H1 (cell line): ENCODE results near the gene ARID2. TPM values are rescaled to one million over a fixed set of nuclear protein-coding genes. Genes with fewer than 3 reads are reported as not detected.

Experiments
- CHD2 ChIP-seq: IDR thresholded peaks from 2 replicates; pipeline ENCODE4 v1.6.1; 2012; ENCODE audit warnings: low read length, improper control_type of control experiment
- GABPA ChIP-seq: IDR thresholded peaks from 2 replicates; pipeline ENCODE4 v1.6.1; 2011; ENCODE audit warnings: mild to moderate bottlenecking, low read length, moderate library complexity, borderline replicate concordance; ENCODE audit not compliant: insufficient read depth
- KDM1A ChIP-seq: fragments of 200-600, 300-600 bp; sonication (generic); IDR thresholded peaks from 2 replicates; pipeline ENCODE4 v1.7.1; 2016; ENCODE audit warnings: mild to moderate bottlenecking, low read length, borderline replicate concordance
- KDM5A ChIP-seq: fragments of 200-600 bp; IDR thresholded peaks from 2 replicates; pipeline ENCODE4 v1.7.1; 2012; ENCODE audit warnings: mild to moderate bottlenecking, low read length, inconsistent platforms, mixed read lengths
- MAFK ChIP-seq: IDR thresholded peaks from 2 replicates; pipeline ENCODE4 v1.6.1; 2012; ENCODE audit warnings: low read depth, mild to moderate bottlenecking, improper control_type of control experiment, low read length
- NANOG ChIP-seq: IDR thresholded peaks from 2 replicates; pipeline ENCODE4 v1.6.1; 2011; ENCODE audit warnings: low read length, low read depth, mild to moderate bottlenecking, inconsistent platforms; ENCODE audit not compliant: insufficient read depth, poor library complexity, severe bottlenecking
- SIX5 ChIP-seq: IDR thresholded peaks from 2 replicates; pipeline ENCODE4 v1.6.1; 2011; ENCODE audit warnings: mild to moderate bottlenecking, low read depth, low read length
- TAF1 ChIP-seq: IDR thresholded peaks from 2 replicates; pipeline ENCODE4 v1.6.1; 2011; ENCODE audit warnings: mild to moderate bottlenecking, low read depth, low read length
- polyA plus RNA-seq, 7 experiments: library from polyadenylated mRNA; depleted of rRNA in 3 of 7; stranded (reverse) in 5 of 7; unstranded in 2 of 7; fragments of >200 nt in 5 of 7; fragments of 200-250 nt in 2 of 7; gene quantifications; 1 replicate in 5 of 7; 2 replicates in 1 of 7; 4 replicates in 1 of 7; pipeline versions ENCODE4 v1.2.1 to v1.2.3, GENCODE V29; 2011 to 2013; ENCODE audit warnings: missing spikeins in 2 of 7, mixed read lengths in 2 of 7
- total RNA-seq: library from RNA; stranded (reverse); fragmentation: NEBNext Ultra II Directional; extraction: Animal tissue kit (Norgen Biotek cat#: 25700); gene quantifications from 2 replicates; pipeline ENCODE4 v1.2.1, GENCODE V29; 2021
- TF ChIP-seq, protein P1 (sequence below): fragments of 300-600 bp; sonication (generic); IDR thresholded peaks from 2 replicates; pipeline ENCODE4 v1.7.1; 2012; ENCODE audit warnings: low read length, moderate library complexity, mild to moderate bottlenecking, inconsistent platforms; ENCODE audit not compliant: insufficient replicate concordance
- TF ChIP-seq, protein P2 (sequence below): IDR thresholded peaks from 2 replicates; pipeline ENCODE4 v1.6.1; 2012; ENCODE audit warnings: low read length, inconsistent platforms

The ARID2 gene
- total and polyA plus RNA-seq, 2 of the 8 experiments (the other 6 are each of a cell fraction or from before 2014, with no cell fraction given), result 32.0 to 45.2 TPM

DNA sequence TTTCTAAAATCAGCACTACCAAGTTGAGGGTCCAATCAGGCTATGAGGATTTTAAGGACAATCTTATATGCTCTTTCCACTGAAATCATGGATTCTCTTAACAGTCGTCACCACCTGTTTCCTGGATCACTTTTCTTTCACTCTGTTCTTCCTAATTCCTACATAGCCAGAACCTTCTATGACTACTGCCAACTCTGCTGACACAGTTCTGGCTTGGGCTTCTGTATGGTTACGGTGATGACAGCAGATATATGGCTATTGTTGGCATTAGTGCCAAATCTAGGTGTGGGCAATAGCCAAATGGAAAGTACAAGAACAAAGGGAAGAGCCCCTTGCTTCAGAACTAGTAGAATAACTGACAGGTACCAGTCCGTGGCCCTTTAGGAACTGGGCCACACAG lies 124.0 kb downstream of the ARID2 start (continued):
- TF ChIP-seq, protein P1, sequence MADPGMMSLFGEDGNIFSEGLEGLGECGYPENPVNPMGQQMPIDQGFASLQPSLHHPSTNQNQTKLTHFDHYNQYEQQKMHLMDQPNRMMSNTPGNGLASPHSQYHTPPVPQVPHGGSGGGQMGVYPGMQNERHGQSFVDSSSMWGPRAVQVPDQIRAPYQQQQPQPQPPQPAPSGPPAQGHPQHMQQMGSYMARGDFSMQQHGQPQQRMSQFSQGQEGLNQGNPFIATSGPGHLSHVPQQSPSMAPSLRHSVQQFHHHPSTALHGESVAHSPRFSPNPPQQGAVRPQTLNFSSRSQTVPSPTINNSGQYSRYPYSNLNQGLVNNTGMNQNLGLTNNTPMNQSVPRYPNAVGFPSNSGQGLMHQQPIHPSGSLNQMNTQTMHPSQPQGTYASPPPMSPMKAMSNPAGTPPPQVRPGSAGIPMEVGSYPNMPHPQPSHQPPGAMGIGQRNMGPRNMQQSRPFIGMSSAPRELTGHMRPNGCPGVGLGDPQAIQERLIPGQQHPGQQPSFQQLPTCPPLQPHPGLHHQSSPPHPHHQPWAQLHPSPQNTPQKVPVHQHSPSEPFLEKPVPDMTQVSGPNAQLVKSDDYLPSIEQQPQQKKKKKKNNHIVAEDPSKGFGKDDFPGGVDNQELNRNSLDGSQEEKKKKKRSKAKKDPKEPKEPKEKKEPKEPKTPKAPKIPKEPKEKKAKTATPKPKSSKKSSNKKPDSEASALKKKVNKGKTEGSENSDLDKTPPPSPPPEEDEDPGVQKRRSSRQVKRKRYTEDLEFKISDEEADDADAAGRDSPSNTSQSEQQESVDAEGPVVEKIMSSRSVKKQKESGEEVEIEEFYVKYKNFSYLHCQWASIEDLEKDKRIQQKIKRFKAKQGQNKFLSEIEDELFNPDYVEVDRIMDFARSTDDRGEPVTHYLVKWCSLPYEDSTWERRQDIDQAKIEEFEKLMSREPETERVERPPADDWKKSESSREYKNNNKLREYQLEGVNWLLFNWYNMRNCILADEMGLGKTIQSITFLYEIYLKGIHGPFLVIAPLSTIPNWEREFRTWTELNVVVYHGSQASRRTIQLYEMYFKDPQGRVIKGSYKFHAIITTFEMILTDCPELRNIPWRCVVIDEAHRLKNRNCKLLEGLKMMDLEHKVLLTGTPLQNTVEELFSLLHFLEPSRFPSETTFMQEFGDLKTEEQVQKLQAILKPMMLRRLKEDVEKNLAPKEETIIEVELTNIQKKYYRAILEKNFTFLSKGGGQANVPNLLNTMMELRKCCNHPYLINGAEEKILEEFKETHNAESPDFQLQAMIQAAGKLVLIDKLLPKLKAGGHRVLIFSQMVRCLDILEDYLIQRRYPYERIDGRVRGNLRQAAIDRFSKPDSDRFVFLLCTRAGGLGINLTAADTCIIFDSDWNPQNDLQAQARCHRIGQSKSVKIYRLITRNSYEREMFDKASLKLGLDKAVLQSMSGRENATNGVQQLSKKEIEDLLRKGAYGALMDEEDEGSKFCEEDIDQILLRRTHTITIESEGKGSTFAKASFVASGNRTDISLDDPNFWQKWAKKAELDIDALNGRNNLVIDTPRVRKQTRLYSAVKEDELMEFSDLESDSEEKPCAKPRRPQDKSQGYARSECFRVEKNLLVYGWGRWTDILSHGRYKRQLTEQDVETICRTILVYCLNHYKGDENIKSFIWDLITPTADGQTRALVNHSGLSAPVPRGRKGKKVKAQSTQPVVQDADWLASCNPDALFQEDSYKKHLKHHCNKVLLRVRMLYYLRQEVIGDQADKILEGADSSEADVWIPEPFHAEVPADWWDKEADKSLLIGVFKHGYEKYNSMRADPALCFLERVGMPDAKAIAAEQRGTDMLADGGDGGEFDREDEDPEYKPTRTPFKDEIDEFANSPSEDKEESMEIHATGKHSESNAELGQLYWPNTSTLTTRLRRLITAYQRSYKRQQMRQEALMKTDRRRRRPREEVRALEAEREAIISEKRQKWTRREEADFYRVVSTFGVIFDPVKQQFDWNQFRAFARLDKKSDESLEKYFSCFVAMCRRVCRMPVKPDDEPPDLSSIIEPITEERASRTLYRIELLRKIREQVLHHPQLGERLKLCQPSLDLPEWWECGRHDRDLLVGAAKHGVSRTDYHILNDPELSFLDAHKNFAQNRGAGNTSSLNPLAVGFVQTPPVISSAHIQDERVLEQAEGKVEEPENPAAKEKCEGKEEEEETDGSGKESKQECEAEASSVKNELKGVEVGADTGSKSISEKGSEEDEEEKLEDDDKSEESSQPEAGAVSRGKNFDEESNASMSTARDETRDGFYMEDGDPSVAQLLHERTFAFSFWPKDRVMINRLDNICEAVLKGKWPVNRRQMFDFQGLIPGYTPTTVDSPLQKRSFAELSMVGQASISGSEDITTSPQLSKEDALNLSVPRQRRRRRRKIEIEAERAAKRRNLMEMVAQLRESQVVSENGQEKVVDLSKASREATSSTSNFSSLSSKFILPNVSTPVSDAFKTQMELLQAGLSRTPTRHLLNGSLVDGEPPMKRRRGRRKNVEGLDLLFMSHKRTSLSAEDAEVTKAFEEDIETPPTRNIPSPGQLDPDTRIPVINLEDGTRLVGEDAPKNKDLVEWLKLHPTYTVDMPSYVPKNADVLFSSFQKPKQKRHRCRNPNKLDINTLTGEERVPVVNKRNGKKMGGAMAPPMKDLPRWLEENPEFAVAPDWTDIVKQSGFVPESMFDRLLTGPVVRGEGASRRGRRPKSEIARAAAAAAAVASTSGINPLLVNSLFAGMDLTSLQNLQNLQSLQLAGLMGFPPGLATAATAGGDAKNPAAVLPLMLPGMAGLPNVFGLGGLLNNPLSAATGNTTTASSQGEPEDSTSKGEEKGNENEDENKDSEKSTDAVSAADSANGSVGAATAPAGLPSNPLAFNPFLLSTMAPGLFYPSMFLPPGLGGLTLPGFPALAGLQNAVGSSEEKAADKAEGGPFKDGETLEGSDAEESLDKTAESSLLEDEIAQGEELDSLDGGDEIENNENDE, result no peak
- TF ChIP-seq TAF1 (no peak), NANOG (no peak), KDM5A (no peak), CHD2 (no peak), GABPA (no peak), KDM1A (no peak), MAFK (no peak), SIX5 (no peak)
- TF ChIP-seq, protein P2, sequence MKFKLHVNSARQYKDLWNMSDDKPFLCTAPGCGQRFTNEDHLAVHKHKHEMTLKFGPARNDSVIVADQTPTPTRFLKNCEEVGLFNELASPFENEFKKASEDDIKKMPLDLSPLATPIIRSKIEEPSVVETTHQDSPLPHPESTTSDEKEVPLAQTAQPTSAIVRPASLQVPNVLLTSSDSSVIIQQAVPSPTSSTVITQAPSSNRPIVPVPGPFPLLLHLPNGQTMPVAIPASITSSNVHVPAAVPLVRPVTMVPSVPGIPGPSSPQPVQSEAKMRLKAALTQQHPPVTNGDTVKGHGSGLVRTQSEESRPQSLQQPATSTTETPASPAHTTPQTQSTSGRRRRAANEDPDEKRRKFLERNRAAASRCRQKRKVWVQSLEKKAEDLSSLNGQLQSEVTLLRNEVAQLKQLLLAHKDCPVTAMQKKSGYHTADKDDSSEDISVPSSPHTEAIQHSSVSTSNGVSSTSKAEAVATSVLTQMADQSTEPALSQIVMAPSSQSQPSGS, result no peak
